SU-DHL-6 (cell line): ENCODE results near the gene CPVL.

Experiments used
- H2AFZ ChIP-seq: fragments of 200-600 bp; sonication (generic); 2 replicates; pipeline ENCODE4 v1.6.1; 2014; ENCODE audit warnings: low read depth, mild to moderate bottlenecking, moderate library complexity, mixed read lengths, antibody characterized with exemption, low read length; ENCODE audit not compliant: severe bottlenecking
- H3F3A ChIP-seq: fragments of 200-600 bp; shearing (Covaris generic); 2 replicates; pipeline ENCODE4 v1.6.0; 2016; ENCODE audit warnings: antibody characterized with exemption, mild to moderate bottlenecking; ENCODE audit not compliant: insufficient read depth
- H3K27ac ChIP-seq: fragments of 200-600 bp; sonication (generic); 2 replicates; pipeline ENCODE4 v1.5.1; 2016; ENCODE audit warnings: low read depth, mild to moderate bottlenecking, low read length, moderate library complexity, mixed read lengths
- H3K27me3 ChIP-seq: fragments of 200-600 bp; sonication (generic), shearing (Covaris generic); 2 replicates; pipeline ENCODE4 v1.6.0; 2014; ENCODE audit warnings: mild to moderate bottlenecking, low read length
- H3K36me3 ChIP-seq: fragments of 200-600 bp; sonication (generic); 2 replicates; pipeline ENCODE4 v1.6.1; 2014; ENCODE audit warnings: mild to moderate bottlenecking, low read length, mixed read lengths
- H3K4me2 ChIP-seq: fragments of 300-600, 200-600 bp; shearing (Covaris generic), sonication (generic); 2 replicates; pipeline ENCODE4 v1.6.0; 2014; ENCODE audit warnings: low read length, low read depth, mild to moderate bottlenecking; ENCODE audit not compliant: poor library complexity, severe bottlenecking
- H3K4me3 ChIP-seq: fragments of 200-600 bp; sonication (generic); 2 replicates; pipeline ENCODE4 v1.5.1; 2014; ENCODE audit warnings: antibody characterized with exemption, low read length, mild to moderate bottlenecking, mixed read lengths; ENCODE audit not compliant: insufficient read depth, poor library complexity, severe bottlenecking
- H3K79me2 ChIP-seq: fragments of 200-600 bp; sonication (generic); 2 replicates; pipeline ENCODE4 v1.6.1; 2014; ENCODE audit warnings: mild to moderate bottlenecking, low read length, moderate library complexity; ENCODE audit not compliant: insufficient read depth
- H3K9ac ChIP-seq: fragments of 200-600 bp; sonication (generic); 2 replicates; pipeline ENCODE4 v1.7.0; 2014; ENCODE audit warnings: mild to moderate bottlenecking, low read length
- H3K9me2 ChIP-seq: fragments of 200-600 bp; sonication (generic); replicated peaks from 2 replicates; pipeline ENCODE4 v1.6.1; 2014; ENCODE audit warnings: low read length; ENCODE audit not compliant: insufficient read depth
- H3K9me3 ChIP-seq: fragments of 200-600 bp; sonication (generic); 2 replicates; pipeline ENCODE4 v1.6.1; 2014; ENCODE audit warnings: low read length, mixed read lengths; ENCODE audit not compliant: insufficient read depth
- H4K20me1 ChIP-seq: fragments of 200-600 bp; sonication (generic); 2 replicates; pipeline ENCODE4 v1.6.1; 2014; ENCODE audit warnings: low read depth, mild to moderate bottlenecking, antibody characterized with exemption, low read length, moderate library complexity, mixed read lengths
- CTCF ChIP-seq: fragments of 200-600 bp; sonication (generic); IDR thresholded peaks from one replicate; pipeline ENCODE4 v1.5.1; 2017; ENCODE audit warnings: antibody characterized with exemption, mild to moderate bottlenecking, low read length, moderate library complexity; ENCODE audit not compliant: insufficient read depth, poor library complexity, severe bottlenecking
- EZH2phosphoT487 ChIP-seq: fragments of 200-600 bp; sonication (generic), shearing (Covaris generic); conservative IDR thresholded peaks from 2 replicates; pipeline ENCODE4 v1.6.1; 2018; ENCODE audit warnings: mild to moderate bottlenecking, antibody characterized with exemption, low read length, moderate library complexity, mixed read lengths

CPVL gene

GRCh38 chr7:28964056-28964455, 182.3 kb downstream of the CPVL start:
- H3K9me3 ChIP-seq: no peaks in the 10 kb centered on the region
- H3K9me2 ChIP-seq: no peaks in the 10 kb centered on the region
- no peaks in the 10 kb centered on the region for H3K27me3 ChIP-seq
- H2AFZ ChIP-seq: no peak overlapping the region
- no peaks in the 10 kb centered on the region for H3K36me3 ChIP-seq
- no peaks in the 10 kb centered on the region for H4K20me1 ChIP-seq
- H3K9ac ChIP-seq: no peak overlapping the region
- H3F3A ChIP-seq: no peaks in the 10 kb centered on the region
- H3K27ac ChIP-seq: no peak overlapping the region
- H3K79me2 ChIP-seq: no peaks in the 10 kb centered on the region
- H3K4me3 ChIP-seq: no peak overlapping the region
- no peak overlapping the region for H3K4me2 ChIP-seq
- TF ChIP-seq CTCF: no peak
- TF ChIP-seq EZH2phosphoT487: no peak

- Histone ChIP-seq H3F3A (no peaks in the 10 kb centered on the region), H3K27ac (no peak overlapping the region), H4K20me1 (no peaks in the 10 kb centered on the region), H3K27me3 (no peaks in the 10 kb centered on the region), H3K79me2 (no peaks in the 10 kb centered on the region), H3K9ac (no peak overlapping the region), H3K4me3 (no peak overlapping the region), H3K4me2 (no peak overlapping the region), H3K9me3 (no peaks in the 10 kb centered on the region), H3K9me2 (no peaks in the 10 kb centered on the region), H3K36me3 (no peaks in the 10 kb centered on the region), H2AFZ (no peak overlapping the region)
- TF ChIP-seq CTCF (no peak), EZH2phosphoT487 (no peak)
Observed at GRCh38 chr7:28961972-28962371, 184.4 kb downstream of the CPVL start.

GRCh38 chr7:28960071-28960840, 186.1 kb downstream of the CPVL start:
- Histone ChIP-seq H3K27me3 (no peaks in the 10 kb centered on the region), H3K4me2 (no peak overlapping the region), H4K20me1 (no peaks in the 10 kb centered on the region), H3F3A (no peaks in the 10 kb centered on the region), H3K9me3 (no peaks in the 10 kb centered on the region), H3K4me3 (no peak overlapping the region), H3K9me2 (no peaks in the 10 kb centered on the region), H3K27ac (no peak overlapping the region), H2AFZ (no peak overlapping the region), H3K36me3 (no peaks in the 10 kb centered on the region), H3K9ac (no peak overlapping the region), H3K79me2 (no peaks in the 10 kb centered on the region)
- TF ChIP-seq CTCF (no peak), EZH2phosphoT487 (no peak)
